WTC11 (cell line): ENCODE results near the gene DPP7.

ENCODE experiments used
- CREB1 ChIP-seq: sonication (generic); formaldehyde crosslinking; IDR thresholded peaks from 2 replicates; pipeline ENCODE4 v1.8.0; 2023; ENCODE audit warnings: mild to moderate bottlenecking, missing genetic modification reagents
- ETV6 ChIP-seq: sonication (generic); formaldehyde crosslinking; IDR thresholded peaks from 2 replicates; pipeline ENCODE4 v1.8.1; 2022; ENCODE audit warnings: mild to moderate bottlenecking, missing genetic modification reagents
- JUN ChIP-seq: sonication (generic); formaldehyde crosslinking; IDR thresholded peaks from 2 replicates; pipeline ENCODE4 v1.8.0; 2023; ENCODE audit warnings: mild to moderate bottlenecking, missing genetic modification reagents
- TCF7 ChIP-seq: sonication (generic); formaldehyde crosslinking; IDR thresholded peaks from 2 replicates; pipeline ENCODE4 v1.8.0; 2022; ENCODE audit warnings: mild to moderate bottlenecking, low read depth, missing genetic modification reagents, moderate library complexity
- TF ChIP-seq, protein P1 (sequence below): fragments of 200-600 bp; IDR thresholded peaks from 2 replicates; pipeline ENCODE4 v1.8.0; 2022; ENCODE audit warnings: antibody characterized with exemption
- TF ChIP-seq, protein P2 (sequence below): sonication (generic); formaldehyde crosslinking; IDR thresholded peaks from 2 replicates; pipeline ENCODE4 v1.8.0; 2022; ENCODE audit warnings: mild to moderate bottlenecking, missing genetic modification reagents

DNA sequence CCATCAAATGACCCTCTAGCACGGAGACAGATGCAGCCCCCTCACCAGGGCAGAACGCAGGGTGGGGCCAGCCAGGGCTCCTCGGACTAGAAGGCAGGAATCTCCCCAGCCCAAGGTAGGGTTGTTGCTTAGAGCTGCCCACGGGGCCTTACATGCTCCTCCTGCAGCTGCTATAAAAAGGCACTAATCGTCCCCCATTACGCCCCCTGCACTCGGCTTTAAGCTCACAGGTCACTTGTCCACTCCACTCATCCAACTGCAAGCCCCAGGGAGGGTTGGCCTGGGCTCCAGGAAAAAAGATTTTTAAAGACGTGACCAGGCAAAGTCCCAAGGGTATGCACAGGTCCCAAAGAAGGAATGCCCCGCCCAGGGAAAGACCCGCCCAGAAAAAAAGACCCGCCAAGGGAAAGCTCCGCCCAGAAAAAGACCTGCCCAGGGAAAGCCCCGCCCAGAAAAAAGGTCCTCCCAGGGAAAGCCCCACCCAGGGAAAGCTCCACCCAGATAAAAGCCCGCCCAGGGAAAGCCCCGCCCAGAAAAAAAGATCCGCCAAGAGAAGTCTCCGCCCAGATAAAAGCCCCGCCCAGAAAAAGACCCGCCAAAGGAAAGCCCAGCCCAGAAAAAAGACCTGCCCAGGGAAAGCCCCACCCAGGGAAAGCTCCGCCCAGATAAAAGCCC, 35.5 kb upstream of the DPP7 start:
- TF ChIP-seq CREB1 (CRISPR knock-in tag) (no peak), JUN (CRISPR knock-in tag) (no peak), ETV6 (CRISPR knock-in tag) (no peak), TCF7 (no peak)
- TF ChIP-seq, protein P1, sequence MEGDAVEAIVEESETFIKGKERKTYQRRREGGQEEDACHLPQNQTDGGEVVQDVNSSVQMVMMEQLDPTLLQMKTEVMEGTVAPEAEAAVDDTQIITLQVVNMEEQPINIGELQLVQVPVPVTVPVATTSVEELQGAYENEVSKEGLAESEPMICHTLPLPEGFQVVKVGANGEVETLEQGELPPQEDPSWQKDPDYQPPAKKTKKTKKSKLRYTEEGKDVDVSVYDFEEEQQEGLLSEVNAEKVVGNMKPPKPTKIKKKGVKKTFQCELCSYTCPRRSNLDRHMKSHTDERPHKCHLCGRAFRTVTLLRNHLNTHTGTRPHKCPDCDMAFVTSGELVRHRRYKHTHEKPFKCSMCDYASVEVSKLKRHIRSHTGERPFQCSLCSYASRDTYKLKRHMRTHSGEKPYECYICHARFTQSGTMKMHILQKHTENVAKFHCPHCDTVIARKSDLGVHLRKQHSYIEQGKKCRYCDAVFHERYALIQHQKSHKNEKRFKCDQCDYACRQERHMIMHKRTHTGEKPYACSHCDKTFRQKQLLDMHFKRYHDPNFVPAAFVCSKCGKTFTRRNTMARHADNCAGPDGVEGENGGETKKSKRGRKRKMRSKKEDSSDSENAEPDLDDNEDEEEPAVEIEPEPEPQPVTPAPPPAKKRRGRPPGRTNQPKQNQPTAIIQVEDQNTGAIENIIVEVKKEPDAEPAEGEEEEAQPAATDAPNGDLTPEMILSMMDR = no peak
- TF ChIP-seq, protein P2, sequence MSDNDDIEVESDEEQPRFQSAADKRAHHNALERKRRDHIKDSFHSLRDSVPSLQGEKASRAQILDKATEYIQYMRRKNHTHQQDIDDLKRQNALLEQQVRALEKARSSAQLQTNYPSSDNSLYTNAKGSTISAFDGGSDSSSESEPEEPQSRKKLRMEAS (CRISPR knock-in tag) = no peak
